GM12801 (cell line): Measurements from ENCODE around the gene C14orf93.

Experiments
- TF ChIP-seq, protein P1 (sequence below): IDR thresholded peaks from one replicate; pipeline ENCODE4 v1.5.1; 2011; ENCODE audit warnings: control low read depth; ENCODE audit not compliant: insufficient read length; ENCODE audit errors: extremely low read depth

The C14orf93 gene

GRCh38 chr14:23033251-23033727 lies 23.3 kb upstream of the C14orf93 start:
- TF ChIP-seq, protein P1, sequence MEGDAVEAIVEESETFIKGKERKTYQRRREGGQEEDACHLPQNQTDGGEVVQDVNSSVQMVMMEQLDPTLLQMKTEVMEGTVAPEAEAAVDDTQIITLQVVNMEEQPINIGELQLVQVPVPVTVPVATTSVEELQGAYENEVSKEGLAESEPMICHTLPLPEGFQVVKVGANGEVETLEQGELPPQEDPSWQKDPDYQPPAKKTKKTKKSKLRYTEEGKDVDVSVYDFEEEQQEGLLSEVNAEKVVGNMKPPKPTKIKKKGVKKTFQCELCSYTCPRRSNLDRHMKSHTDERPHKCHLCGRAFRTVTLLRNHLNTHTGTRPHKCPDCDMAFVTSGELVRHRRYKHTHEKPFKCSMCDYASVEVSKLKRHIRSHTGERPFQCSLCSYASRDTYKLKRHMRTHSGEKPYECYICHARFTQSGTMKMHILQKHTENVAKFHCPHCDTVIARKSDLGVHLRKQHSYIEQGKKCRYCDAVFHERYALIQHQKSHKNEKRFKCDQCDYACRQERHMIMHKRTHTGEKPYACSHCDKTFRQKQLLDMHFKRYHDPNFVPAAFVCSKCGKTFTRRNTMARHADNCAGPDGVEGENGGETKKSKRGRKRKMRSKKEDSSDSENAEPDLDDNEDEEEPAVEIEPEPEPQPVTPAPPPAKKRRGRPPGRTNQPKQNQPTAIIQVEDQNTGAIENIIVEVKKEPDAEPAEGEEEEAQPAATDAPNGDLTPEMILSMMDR = no peak

DNA sequence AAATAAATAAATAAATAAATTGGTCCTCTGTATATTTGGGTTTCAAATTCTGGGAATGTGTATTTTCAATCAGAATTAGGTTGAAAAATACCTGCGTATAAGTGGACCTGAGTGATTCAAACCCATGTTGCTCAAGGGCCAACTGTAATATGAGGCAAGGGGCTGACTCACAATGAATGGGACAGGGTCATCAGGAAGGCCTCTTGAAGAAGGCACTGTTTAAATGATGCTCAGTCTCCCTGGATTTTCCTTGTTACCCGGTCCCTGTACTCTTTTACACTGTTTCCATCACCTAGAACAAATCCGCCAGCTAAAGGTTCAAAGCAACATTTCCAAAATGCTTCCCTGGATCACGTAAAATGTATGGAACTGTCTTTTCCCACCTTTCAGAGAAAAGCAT lies 21.0 kb upstream of the C14orf93 start:
- TF ChIP-seq, protein P1 = no peak

GRCh38 chr14:23028799-23029198 lies 18.9 kb upstream of the C14orf93 start:
- TF ChIP-seq, protein P1 = no peak

- TF ChIP-seq, protein P1 = no peak
These were observed 15.3 kb upstream of the C14orf93 start for GRCh38 chr14:23025151-23025814.

GRCh38 chr14:23024612-23025075 lies 14.7 kb upstream of the C14orf93 start:
- TF ChIP-seq, protein P1 = no peak

GRCh38 chr14:23023795-23024152 lies 13.8 kb upstream of the C14orf93 start:
- TF ChIP-seq, protein P1 = no peak

DNA sequence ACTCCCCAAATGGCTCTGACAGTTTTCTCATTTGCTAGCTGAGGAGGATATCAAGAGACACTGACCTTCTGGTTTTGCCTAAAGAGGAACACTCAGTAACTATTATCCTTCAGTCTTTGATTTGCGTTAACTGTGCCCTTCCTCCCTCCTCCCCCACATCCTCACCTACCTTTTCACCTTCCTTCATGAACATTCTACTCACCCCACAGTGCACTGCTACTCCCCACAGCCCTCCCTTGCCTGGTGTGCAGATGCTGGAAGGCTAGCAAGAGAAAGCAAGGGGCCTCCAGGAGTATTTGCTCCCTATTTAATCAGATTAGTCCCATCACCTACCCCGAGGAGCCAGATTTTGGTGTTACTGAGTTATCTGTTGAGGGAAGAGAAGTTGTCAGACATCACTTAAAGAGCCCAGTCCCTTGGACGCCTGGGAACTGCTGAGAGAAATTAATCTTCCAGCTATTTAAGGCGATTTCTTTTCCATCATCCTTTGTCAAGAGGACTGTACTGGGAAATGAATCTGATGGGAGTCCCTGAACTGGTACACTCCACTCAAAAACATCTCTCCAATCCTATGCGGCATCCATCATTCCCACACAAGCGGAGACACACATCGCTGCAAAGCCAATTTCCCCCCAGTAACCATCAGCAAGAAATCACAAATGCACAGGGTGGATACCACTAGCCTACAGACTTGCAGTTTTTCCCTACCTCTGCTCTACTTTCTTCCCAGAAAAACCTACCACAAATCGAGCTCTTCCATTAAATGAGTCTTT lies 13.3 kb upstream of the C14orf93 start:
- TF ChIP-seq, protein P1 = no peak
